Activated CD8-positive, alpha-beta memory T cell treated with anti-CD3 and anti-CD28 coated beads for 36 hours (primary cell): ENCODE data around the gene SDK1. TPM values are rescaled to one million over a fixed set of nuclear protein-coding genes. Genes with fewer than 3 reads are reported as not detected.

ENCODE experiments used
- CTCF ChIA-PET: fragments of 350-600 bp; sonication (Branson Sonifier 250); formaldehyde crosslinking; loops from one replicate; lab custom pipeline; 2021; ENCODE audit warnings: antibody characterized with exemption; lab: Charles Lee
- POLR2A ChIA-PET: fragments of 350-600 bp; sonication (Branson Sonifier 250); formaldehyde crosslinking; loops from one replicate; lab custom pipeline; 2021; ENCODE audit warnings: antibody characterized with exemption; lab: Charles Lee
- total RNA-seq, 2 experiments: library from RNA; stranded (reverse); gene quantifications; one replicate each; pipeline ENCODE4 v1.2.3, GENCODE V29; 2021

Gene SDK1
- total RNA-seq, 2 experiments from 2014 or later: 0.15 to 0.50 TPM

DNA sequence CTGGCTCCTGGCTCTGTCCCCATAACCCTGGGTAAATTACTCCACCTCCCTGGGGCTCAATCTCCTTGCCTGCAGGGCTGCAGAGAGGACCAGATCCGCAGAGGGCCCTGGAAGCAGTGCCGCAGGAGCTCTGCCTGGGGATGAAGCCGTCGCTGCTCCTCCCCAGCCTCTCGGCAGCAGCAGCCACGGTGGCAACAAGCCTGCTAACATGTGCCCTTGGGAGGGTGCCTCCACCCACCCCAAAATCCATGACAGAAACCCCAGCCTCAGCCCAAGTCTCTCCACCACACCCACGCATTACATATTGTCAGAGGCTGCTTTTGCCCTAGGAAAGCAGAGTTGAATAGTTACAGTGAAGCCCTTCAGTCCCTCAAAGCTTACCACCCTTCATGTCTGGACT, 894.6 kb downstream of the SDK1 start:
- CTCF ChIA-PET: no interaction called here
- POLR2A ChIA-PET: no interaction called here

- ChIA-PET CTCF (no interaction called here), POLR2A (no interaction called here)
These were observed 895.2 kb downstream of the SDK1 start for GRCh38 chr7:4196121-4196819.

DNA sequence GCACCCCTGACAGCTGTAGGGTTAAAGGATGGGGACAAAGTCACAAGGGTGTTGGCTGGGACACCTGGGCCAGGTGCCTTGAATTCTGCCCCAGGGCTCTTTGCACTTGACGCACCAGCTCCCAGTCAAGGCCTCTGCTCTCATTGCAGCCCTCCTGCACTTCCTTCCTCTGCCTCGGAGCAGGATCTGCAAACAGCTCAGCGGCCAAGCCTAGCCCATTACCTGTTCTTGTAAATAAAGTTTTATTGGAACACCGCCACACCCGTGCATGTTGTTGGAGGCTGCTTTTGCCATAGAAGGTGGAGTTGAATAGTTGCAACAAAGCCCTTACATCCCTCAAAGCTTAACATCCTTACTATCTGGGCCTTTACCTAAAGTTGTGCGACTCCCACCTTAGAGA, 897.2 kb downstream of the SDK1 start:
- CTCF ChIA-PET: no interaction called here
- POLR2A ChIA-PET: no interaction called here

- CTCF ChIA-PET: no interaction called here
- POLR2A ChIA-PET: no interaction called here
These were observed 899.6 kb downstream of the SDK1 start for GRCh38 chr7:4200546-4201094.

- ChIA-PET CTCF (no interaction called here), POLR2A (no interaction called here)
These were observed 900.5 kb downstream of the SDK1 start for GRCh38 chr7:4201566-4201965.

DNA sequence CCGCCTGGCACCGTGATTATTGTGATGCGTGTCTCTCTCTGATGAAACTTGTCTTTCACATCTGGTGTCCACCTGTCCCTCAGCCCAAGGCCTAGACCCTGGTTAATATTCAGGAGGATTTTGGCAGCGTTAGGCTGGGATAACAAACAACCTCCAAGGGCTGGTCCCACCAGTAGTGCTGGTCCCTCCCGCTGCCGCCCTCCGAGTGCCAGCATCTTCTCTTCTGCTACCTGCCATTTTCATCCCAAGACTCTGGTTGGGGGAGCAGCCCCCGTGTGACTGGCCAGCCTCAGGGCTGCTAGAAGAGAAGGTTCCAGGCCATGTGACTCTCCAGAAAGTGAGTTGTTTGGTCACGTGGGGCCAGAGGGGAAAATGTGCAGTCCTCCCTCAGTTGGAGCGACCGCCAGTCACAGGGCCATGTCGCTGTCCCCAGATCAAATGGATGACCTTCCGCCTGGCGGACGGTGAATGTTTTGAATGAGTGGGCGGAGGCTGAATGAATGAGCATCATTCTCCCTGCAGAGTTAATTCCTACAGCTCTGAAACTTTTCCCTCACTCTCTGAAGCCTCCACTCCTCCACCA, 901.2 kb downstream of the SDK1 start:
- POLR2A ChIA-PET: no interaction called here
- CTCF ChIA-PET: no interaction called here

DNA sequence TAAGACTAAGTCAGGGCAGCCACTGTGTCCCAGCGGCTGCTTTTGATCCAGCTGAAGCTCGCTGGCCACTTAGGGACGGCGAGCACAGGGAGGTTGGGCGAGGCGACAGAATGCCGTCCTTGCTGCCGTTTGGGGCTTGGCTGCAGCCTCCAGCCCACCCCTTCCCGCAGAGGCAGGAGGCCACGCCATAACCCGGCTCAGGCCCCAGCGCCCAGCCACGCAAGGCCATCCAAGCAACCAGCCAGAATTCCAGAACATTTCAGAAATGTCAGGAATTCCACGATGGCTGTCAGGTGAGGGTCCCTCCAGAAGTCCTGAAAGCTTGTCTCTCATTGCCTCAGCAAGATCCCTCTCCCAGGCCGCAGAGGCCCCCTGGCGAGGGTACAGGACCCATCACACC, 901.9 kb downstream of the SDK1 start:
- ChIA-PET CTCF (no interaction called here), POLR2A (no interaction called here)

DNA sequence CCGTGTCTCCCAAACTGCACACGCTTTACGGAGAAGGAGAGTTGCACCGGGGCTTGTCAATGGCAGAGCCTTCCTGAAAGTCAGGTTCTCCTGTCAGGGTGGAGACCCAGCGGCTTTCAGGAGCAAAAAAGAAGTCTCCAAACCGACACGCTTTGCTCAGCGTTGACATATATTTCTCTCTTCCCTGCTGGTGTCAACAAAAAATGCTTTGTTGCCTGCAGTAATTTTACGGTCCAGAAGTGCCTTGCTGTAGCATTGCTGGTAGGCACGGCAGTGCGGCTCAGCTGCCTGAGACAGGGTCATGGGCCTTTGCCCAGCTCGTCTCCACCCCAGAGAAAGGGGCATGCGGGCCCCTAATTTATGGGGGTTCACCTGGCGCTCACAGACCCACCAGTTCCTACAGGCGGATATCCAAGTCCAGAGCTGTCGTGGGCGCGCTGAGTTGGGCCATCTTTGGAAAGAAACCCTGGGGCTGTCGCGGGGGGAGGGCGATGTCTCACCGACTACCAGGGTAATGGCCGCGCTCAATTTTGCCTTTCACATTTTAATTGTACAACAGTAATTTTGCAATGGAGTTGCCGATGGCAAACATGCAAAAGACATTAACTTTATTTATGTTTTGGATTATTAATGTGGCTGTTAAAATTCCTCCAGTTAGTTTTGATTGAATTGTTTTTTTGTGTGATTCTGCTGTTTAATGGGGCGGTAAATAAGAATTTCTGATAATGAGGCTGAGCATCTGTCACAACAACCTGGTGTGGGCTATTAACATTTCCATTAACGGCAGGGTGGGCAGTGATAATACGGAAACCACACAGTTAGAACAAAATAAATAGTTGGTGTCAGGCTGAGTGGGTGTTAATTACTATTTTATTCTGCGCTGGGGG, 902.8 kb downstream of the SDK1 start:
- CTCF ChIA-PET: no interaction called here
- POLR2A ChIA-PET: no interaction called here

GRCh38 chr7:4204513-4205165, 903.6 kb downstream of the SDK1 start:
- POLR2A ChIA-PET: no interaction called here
- CTCF ChIA-PET: no interaction called here

- POLR2A ChIA-PET: no interaction called here
- CTCF ChIA-PET: no interaction called here
These were observed 904.8 kb downstream of the SDK1 start for GRCh38 chr7:4205828-4206227.

- ChIA-PET POLR2A (no interaction called here), CTCF (no interaction called here)
These were observed 906.0 kb downstream of the SDK1 start for GRCh38 chr7:4207011-4207410.

DNA sequence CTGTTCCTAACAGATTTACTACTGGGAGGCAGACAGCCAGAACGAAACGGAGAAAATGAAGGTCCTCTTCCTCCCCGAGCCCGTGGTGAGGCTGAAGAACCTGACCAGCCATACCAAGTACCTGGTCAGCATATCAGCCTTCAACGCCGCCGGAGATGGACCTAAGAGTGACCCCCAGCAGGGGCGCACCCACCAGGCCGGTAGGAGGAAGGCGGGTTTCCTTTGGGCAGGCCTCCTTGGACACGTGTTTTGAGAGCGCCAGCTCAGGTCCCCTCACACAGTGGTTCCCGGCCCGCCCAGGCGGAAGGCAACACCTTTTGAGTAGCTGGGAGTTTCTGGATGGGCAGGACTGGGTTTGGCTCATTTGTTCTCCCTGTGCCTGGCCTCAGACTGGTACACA, 907.0 kb downstream of the SDK1 start:
- CTCF ChIA-PET: no interaction called here
- POLR2A ChIA-PET: no interaction called here

DNA sequence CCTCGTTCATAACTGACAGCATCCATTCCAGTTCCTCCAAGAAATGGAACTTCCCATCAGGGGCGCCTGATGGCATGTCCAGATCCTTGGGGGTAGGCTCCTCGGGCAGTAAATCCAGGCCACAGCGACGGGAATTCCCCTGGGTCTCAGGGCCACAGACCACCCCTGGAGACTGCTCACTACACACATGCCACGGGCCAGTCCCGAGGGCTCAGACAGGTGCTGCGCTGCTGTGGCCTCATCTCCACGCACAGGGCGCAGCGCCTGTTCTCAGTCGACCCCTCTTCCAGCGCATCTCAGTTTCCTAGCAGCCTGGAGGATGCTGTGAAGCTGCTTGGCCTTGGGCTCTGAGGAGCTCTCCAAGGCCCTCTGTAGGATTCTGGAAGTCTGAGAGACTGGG, 907.5 kb downstream of the SDK1 start:
- CTCF ChIA-PET: no interaction called here
- POLR2A ChIA-PET: no interaction called here

DNA sequence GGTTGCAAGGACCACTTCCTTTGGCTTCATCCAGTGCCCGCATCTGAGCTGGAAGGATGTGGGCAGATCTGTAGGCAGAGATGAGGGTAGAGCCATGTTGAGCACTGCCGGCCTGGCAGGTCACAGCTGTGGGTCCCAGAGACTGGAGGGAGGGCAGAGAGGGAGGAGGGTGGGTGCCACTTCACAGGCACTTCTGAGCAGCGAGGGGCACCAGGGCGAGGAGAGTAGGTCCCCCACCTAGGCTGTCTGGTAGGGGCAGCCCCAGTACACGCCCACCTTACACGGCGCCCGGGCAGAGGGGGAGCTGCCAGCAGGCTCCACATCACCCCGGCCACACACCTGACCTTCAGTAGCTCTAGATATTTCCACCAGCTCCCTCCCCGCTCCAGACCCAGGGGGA, 908.1 kb downstream of the SDK1 start:
- ChIA-PET POLR2A (no interaction called here), CTCF (no interaction called here)

DNA sequence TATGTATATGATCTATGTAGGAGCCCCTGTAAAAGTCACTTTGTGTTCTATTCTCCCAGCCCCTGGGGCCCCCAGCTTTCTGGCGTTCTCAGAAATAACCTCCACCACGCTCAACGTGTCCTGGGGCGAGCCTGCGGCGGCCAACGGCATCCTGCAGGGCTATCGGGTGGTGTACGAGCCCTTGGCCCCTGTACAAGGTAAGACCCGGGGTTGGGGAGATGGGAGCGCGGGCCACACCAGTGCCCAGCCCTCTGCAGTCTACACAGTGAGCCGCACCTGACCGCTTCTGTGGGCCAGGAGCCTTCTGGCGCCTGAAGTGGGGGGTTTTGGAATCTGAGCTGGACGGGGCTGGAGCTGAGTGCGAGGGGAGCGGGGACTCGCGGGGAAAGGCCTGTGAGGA, 908.9 kb downstream of the SDK1 start:
- ChIA-PET POLR2A (no interaction called here), CTCF (no interaction called here)

DNA sequence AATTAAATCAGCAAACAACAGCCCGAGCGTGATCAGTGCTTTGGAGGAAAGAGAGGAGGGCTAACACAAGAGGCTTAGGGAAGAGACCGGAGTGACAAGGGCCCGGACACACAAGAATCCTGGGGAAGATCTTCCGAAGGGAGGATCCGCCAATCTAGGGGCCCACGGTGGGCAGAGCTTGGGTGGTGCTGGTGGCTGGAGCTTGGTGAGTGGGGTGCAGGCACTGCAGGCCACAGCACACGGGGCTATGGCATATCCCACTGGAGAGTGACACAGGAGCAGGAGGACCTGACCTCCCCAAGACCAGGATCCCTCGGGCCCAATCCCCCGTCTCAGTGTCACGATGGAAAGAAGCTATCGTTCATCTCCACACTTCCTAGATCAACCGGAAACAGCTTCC, 909.8 kb downstream of the SDK1 start:
- POLR2A ChIA-PET: no interaction called here

GRCh38 chr7:4211261-4211660, 910.2 kb downstream of the SDK1 start:
- CTCF ChIA-PET: no interaction called here
- POLR2A ChIA-PET: no interaction called here

More for the DNA sequence above, 909.8 kb downstream of the SDK1 start:
- CTCF ChIA-PET: no interaction called here

DNA sequence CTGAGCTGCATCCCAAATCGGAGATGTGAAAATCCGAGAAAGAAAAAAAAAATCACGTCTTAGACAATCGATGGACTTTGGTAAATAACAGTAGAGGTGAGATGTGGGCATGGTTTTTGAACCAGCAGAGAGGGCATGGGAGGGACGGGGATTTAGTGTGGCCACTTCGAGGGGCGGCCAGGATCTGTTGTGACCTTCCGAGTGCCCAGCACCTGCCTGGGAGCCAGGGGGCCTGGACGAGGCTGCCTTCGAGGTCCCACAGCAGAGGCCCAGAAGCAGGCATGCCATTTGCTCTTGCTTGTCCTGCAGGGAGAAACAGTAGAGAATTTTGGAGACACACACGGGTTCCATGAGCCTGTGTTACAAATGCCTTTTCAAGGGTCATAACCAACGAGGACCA, 911.3 kb downstream of the SDK1 start:
- POLR2A ChIA-PET: no interaction called here
- CTCF ChIA-PET: no interaction called here

- CTCF ChIA-PET: no interaction called here
- POLR2A ChIA-PET: no interaction called here
These were observed 913.5 kb downstream of the SDK1 start for GRCh38 chr7:4214291-4215155.
